ENCODE measurements around the gene SERF1A.
"Not testable (repeated sequence)": the region's sequence is repeated elsewhere in the genome, so short reads cannot be mapped to it uniquely, and the experiment has no call there.

- not testable (repeated sequence) for TF ChIP-seq CTCF (conservative IDR thresholded peaks at IDR 0.05 in 1 of 2, IDR thresholded peaks at IDR 0.05 in 1 of 2; ENCODE audit: low read depth in 1 of 2, low read length in 2 of 2); EZH2 (IDR thresholded peaks at IDR 0.05; ENCODE audit: low read length, missing control alignments)
These were observed 31.4 kb downstream of the SERF1A start for GRCh38 chr5:70931709-70932368.
